Prostate gland (tissue), 2 donors: Measurements from ENCODE around the gene ZMIZ1.

Experiments used
- CTCF ChIP-seq, 4 experiments: fragments of 200-600 bp in 2 of 4; fragments of 450-650 bp in 2 of 4; sonication (generic) in 2 of 4; IDR thresholded peaks; 1 replicate in 3 of 4; 2 replicates in 1 of 4; pipeline ENCODE4 v1.5.1; 2016 to 2019; ENCODE audit warnings: antibody characterized with exemption in 4 of 4, mild to moderate bottlenecking in 2 of 4, moderate library complexity in 2 of 4
- POLR2A ChIP-seq: fragments of 450-650 bp; IDR thresholded peaks from one replicate; pipeline ENCODE4 v1.6.1; 2016; ENCODE audit warnings: antibody characterized with exemption, mild to moderate bottlenecking
- POLR2AphosphoS5 ChIP-seq: sonication (generic); formaldehyde crosslinking; IDR thresholded peaks from one replicate; pipeline ENCODE4 v1.6.1; 2017; ENCODE audit warnings: antibody characterized with exemption

GRCh38 chr10:79034271-79034876 is 34.4 kb upstream of the ZMIZ1 start:
- TF ChIP-seq CTCF (IDR thresholded peaks at IDR 0.05): no peak
- TF ChIP-seq POLR2A: no peak
- TF ChIP-seq POLR2AphosphoS5: no peak
